MV-4-11 (cell line): ENCODE measurements around the gene FEZF1.
"Not testable (repeated sequence)": the region's sequence is repeated elsewhere in the genome, so short reads cannot be mapped to it uniquely, and the experiment has no call there.

Experiments used
- DNase-seq: peaks from one replicate; lab custom pipeline; 2025; lab: John Stamatoyannopoulos, UW

Gene FEZF1

GRCh38 chr7:122307228-122307621 lies 2.7 kb upstream of the FEZF1 start:
- DNase-seq, result no peak

- no peak for DNase-seq
These were observed 2.0 kb upstream of the FEZF1 start for GRCh38 chr7:122306320-122307227.

DNA sequence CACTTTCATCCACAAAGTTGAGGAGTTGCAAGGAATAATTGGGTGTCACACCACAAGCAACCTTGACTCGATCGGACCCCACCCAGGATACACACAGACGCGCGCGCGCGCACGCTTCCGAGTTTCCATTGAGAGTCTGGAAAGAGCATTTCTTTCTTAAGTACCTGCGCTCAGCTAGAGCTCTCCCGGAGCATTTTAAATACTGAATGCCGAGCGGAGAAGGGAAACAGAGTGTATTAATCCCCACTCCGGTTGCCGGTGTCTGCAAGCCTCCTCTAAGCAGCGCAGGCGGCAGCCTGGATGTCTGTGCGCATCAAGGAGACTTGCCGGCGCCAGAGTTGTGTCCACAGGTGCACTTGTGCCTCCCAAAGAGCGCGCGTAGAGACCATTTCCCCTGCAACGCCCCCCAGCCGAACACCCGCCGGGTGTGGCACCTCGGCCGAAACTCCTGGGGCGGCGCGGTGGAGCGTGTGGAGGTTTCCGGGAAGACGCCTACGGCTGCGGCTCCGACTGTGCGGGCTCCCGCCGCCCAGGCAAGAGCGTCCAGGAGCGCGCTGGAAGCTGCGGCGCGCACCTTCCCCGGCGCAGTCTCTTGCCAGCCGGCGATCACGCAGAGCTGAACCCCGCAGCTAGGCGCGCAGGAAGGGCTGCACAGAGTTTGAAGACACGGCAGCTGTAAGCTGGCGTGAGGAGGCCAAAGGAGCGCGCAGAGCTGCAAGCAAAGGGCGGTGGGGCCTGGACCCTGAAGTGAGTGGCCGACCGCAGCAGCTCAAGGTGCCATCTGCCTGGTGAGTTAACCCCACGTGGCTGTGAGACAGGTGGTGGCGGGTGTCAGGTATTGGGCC lies 1.1 kb upstream of the FEZF1 start:
- DNase-seq, result no peak

DNA sequence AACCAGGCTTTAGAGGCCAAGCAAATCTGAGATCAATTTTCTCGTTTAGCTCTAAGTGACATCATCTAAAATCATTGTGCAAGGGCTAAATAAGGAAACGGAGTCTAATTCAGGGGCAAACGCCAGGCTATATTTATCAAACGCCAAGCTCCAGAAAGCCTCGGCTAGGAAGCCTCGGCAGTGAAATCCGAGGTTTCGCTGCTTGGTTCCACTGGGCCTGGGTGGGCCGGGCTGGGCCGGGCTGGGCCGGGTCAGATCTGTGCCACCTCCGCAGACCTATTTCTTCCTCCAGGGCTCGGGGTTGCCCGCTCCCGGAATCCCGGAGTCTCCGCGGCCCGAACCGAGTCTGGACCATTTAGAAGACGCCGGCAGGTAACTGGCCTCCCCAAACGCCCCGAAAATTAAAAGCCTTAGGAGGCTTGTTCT lies 459 bp upstream of the FEZF1 start:
- DNase-seq, result no peak

- no peak for DNase-seq
These were observed 825 bp downstream of the FEZF1 start for GRCh38 chr7:122303531-122304318.

DNA sequence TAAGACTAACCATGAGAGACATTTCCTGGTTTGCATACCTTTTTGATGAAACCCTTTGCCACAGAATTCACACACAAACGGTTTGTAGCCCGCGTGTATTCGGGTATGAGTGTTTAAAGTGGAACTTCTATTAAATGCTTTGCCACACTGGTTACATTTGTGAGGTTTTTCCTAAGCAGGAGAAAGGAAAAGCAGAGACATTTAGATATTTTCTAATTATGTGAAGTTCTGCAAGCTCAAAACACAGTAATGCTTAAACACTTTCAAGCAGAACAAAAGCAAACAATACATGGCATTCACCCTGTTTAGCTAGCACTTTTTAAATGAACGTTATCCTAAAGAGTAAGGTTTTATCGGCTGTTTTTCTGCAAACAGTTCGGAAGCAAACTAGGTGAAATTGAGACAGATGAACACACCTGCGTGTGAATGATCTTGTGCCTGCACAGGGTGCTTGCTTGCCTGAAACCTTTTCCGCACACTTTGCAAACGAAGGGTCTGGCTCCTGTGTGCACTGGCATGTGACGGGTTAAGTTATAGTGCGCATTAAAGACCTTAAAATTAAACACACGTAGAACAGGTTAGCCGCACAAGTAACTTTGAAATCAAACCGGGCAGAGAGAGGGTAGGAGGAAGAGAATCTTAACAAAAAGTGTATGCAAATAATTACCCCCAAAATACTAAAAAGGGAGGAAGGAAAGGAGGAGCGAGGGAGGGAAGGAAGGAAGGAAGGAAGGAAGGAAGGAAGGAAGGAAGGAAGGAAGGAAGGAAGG lies 1.6 kb downstream of the FEZF1 start:
- DNase-seq, result no peak

- DNase-seq, result no peak
These were observed 2.4 kb downstream of the FEZF1 start for GRCh38 chr7:122301858-122302760.

GRCh38 chr7:122300956-122301833 lies 3.4 kb downstream of the FEZF1 start:
- no peak for DNase-seq

- DNase-seq, result no peak
These were observed 4.2 kb downstream of the FEZF1 start for GRCh38 chr7:122300211-122300932.

GRCh38 chr7:122299624-122300210 lies 4.8 kb downstream of the FEZF1 start:
- DNase-seq, result no peak

GRCh38 chr7:122298618-122299017 lies 5.9 kb downstream of the FEZF1 start:
- DNase-seq, result no peak

DNA sequence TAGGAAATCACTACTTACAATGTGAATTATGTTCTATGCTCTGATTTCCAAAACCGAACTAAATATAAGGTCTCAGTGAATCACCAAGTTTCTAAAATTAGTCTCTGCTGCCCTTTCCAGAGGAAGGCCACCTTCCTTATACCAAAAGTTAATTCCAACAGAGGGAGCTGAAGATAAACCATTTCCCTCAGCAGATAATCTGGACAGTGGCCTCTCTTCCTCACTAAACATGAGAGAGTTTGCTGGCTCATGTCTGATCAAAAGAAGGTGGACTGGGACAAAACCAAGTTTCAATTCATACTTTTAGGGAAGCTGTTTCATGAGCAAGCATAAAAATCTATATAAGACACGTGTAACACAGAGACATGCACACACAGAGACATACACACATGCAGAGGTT lies 6.4 kb downstream of the FEZF1 start:
- no peak for DNase-seq

- no peak for DNase-seq
These were observed 13.4 kb downstream of the FEZF1 start for GRCh38 chr7:122291189-122291588.

- no peak for DNase-seq
These were observed 14.1 kb downstream of the FEZF1 start for GRCh38 chr7:122290476-122290875.

GRCh38 chr7:122289426-122289825 lies 15.1 kb downstream of the FEZF1 start:
- DNase-seq, result no peak

DNA sequence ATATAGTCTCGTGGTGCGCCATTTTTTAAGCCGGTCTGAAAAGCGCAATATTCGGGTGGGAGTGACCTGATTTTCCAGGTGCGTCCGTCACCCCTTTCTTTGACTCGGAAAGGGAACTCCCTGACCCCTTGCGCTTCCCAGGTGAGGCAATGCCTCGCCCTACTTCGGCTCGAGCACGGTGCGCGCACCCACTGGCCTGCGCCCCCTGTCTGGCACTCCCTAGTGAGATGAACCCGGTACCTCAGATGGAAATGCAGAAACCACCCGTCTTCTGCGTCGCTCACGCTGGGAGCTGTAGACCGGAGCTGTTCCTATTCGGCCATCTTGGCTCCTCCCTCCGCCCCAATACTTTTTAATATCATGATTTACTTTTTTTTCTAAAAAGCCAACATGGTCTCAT lies 19.9 kb downstream of the FEZF1 start:
- not testable (repeated sequence) for DNase-seq

DNA sequence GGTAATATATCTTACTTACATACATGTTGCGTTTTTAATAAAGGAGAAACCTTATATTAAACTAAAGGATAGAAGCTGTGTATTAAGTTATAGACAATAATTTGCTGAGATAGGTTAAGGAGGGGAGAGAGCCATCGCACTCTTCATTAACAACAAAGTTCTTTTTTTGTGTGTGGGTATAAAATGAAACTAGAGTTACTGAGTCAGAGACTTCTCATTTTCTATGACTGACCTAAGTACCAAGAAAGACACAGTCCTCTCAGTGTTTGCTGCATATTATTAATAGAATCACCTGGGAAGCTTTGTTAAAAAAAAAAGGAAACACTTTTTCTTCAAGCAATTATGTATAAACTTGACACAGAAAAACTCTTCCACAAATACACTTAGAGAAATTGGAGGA lies 31.4 kb downstream of the FEZF1 start:
- no peak for DNase-seq

GRCh38 chr7:122269241-122269640 lies 35.3 kb downstream of the FEZF1 start:
- DNase-seq, result no peak
